ENCODE measurements around the gene CACNA2D3.
A peak's percentile ranks its signal among the peaks of the same experiment; 100 is the strongest.

Gene CACNA2D3

GRCh38 chr3:54830658-54831057, 708.3 kb downstream of the CACNA2D3 start:
- DNase-seq, result no peak

DNA sequence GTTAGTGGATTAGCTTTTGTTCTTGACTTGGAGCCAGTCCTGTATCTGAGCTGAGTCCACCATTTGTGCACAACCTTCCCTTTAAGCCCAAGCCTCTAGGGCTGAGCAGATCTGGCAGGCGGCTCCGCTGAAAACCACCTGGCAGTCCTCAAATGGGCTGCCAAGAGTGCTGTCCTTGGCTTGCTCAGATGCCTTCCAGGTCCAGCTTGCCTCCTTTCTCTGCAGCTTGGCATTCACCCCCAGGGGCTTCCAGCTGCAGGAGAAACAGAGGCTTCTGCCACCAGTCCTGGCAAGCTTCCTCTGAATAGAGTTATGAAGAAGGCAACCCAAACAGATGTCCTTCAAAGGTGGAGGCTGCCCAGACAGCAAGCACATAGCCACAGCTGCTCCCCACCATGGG, 708.8 kb downstream of the CACNA2D3 start:
- DNase-seq, result no peak

GRCh38 chr3:54832876-54833275, 710.5 kb downstream of the CACNA2D3 start:
- DNase-seq, result no peak

GRCh38 chr3:54835701-54836100, 713.3 kb downstream of the CACNA2D3 start:
- no peak for DNase-seq

DNA sequence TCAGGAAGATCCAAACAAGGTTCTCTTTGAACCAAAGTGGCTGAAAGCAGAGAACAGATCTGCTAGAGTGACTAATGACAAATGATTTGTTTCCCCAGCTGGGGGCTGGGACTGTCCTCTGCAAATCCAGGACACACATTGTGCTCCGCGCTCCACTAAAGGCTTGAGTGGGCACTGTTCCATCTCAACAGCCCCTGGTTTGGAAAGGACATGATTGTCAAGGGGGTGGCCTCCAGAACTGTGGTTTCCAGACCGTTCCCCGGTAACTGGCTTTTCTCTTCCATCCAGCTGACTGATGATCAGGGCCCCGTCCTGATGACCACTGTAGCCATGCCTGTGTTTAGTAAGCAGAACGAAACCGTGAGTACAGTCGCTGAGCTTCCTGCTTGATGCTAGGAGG, 714.5 kb downstream of the CACNA2D3 start:
- DNase-seq, result no peak

DNA sequence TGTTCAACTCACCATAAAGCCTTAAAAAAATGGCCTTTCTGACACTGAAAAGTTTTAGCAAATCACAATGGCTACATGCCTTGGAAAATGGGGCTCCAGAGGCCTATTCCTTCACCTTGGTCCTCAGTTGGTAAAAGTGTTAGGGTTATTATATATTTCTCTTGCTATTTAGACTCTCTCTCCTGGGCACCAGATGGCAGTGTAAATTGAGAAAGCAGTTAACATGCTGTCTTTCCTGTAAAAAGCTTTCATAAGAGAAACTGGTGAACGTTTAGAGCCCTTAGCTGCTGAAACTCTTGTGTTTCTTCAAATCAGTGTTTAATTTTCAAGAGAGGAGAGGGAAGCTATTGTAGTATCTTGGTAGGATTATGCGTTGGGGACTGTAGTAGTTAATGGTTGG, 715.6 kb downstream of the CACNA2D3 start:
- DNase-seq, result no peak

DNA sequence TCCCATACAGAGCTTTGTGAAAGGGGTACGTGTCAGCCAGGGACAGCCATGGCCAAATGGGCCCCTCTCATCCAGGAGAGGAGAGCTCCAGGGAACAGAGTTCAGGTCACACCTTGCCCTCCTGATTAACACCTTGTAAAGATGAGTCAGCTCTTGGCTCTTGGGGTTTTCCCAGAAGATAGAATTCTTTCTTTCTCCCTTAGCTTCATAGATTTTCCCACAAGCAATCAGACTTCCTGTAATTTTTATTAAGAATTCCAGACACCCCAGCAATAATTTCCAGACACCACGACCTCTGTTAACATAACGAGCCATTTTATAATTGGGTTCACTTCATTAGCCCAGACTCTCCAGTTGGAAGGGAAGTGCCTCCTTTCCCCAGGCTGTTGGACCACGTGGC, 719.1 kb downstream of the CACNA2D3 start:
- DNase-seq, result no peak

DNA sequence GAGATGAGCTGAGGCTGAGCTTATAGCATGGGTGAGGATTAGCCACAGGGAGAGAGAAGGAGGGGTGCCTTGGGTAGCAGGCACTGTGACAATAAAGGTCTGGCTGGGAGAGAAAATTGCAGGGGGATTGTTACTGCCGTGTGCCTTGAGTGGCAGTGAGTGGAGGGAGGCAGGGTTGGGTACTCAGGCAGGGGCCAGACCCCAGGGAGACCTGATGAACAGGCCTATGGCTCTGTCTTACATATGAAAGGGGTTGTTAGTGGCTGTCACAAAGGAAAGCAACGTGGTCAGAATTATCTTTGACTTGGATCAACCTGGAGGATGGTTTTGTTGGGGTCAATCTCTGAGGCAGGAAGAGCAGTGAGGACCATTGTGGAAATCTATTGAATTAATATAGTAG, 721.0 kb downstream of the CACNA2D3 start:
- no peak for DNase-seq

DNA sequence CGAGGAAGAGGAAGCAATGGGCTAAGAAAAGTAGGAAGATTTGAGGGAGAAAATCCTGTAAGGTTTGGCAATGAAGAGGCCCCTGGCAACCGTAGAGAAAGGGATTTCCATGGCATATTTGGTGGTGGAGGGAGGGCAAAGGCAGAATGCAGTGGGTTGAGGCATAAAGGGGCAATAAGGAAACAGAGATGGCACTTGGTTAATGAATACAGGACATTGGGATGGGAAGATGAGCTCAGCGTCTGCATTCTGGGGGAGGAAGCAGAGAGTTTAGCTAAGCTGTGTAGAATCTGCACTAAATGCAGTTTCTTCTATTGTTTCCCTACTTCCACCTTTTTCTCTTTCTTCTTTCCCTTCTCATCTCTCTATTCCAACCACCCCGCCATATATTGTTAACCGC, 721.9 kb downstream of the CACNA2D3 start:
- no peak for DNase-seq

GRCh38 chr3:54845011-54845410, 722.7 kb downstream of the CACNA2D3 start:
- DNase-seq, result no peak

- DNase-seq, result no peak
These were observed 723.2 kb downstream of the CACNA2D3 start for GRCh38 chr3:54845551-54845950.

- DNase-seq, result no peak
These were observed 723.8 kb downstream of the CACNA2D3 start for GRCh38 chr3:54846119-54846518.

GRCh38 chr3:54847361-54847760, 725.0 kb downstream of the CACNA2D3 start:
- no peak for DNase-seq

- DNase-seq, result no peak
These were observed 727.0 kb downstream of the CACNA2D3 start for GRCh38 chr3:54849360-54849759.

DNA sequence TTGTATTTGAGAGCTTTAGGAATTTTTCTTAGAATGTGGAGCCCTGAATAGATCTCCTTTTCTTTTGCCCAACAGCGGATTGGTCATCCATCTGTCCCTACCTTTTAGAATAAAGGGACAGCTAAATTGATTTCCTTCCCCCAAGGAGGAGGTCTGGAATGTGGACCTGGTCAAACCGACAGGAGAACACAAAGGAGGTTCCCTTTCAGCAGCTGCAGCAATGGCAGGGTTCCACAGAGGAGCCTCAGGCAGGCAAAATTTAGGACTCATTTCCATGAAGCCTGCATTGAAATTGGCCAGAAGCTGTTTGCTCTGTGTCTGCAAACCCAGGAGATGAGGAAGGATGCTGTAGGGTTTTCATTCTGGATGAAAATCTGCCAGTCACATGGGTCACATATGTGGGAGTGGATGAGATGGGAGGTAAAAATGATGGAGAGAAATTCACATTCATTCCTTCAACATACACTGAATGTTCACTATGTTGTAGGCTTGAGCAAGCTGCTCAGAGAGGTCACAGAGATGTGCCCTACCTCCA, 728.2 kb downstream of the CACNA2D3 start:
- no peak for DNase-seq

- peak; percentile 41 for DNase-seq
These were observed 731.4 kb downstream of the CACNA2D3 start for GRCh38 chr3:54853573-54854404.

- DNase-seq, result no peak
These were observed 733.9 kb downstream of the CACNA2D3 start for GRCh38 chr3:54856271-54856670.

DNA sequence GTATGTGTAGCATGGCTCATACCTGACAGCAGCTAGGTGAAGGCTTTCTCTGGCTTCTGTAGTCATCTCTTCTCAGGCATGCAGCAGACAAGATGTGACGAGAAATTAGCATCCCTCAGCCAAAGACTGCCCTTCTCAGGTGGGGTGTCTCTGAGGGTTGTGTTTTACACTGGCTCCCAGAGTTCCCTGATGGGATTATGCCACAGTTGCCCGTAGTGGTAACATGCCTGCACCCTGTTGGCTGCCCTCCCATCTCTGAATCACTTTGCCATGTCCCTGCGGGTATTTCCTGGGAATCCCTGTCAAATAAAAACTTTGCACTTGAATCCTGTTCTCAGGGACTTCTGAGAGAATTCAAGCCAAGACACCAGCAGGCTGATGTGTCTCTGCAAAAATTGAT, 735.0 kb downstream of the CACNA2D3 start:
- DNase-seq, result no peak

GRCh38 chr3:54858093-54858785, 735.9 kb downstream of the CACNA2D3 start:
- DNase-seq, result no peak

GRCh38 chr3:54859184-54859583, 736.8 kb downstream of the CACNA2D3 start:
- DNase-seq, result no peak

DNA sequence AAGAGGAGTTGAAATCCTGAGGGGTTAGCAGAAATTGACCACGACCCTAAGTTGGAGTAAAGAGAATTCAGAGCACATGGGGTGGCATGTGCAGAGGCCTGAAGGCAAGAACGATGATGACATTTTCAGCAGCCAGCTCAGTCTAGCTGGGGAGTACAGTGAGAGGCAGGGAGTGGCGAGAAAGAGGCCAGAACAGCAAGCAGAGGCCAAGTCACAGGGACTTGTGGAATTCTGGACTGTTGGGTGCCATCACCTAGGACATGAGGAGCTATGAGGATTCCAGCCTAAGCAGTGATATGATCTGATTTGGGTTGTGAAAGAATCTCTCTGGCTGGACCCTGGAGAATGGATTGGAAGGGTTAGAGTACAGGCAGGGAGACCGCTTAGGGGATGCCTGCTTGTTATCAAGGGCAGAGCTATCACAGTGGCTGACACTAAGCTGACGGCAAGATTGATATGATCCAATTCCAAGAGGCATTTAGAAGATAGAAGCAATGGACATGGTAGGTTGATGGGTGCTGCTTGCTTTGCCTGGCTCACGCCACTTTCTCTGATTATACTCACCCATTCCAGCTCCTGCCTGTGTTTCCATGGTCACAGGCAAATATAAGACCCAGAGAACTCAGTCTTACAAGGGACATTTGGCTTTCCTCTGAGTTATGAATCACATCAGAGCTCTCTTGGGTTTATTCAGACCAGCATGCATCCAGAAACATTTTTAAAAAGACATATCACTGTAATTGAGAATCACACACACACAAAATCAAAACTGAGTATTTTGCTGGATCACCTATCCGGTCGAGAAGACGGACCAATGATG, 739.1 kb downstream of the CACNA2D3 start:
- no peak for DNase-seq

DNA sequence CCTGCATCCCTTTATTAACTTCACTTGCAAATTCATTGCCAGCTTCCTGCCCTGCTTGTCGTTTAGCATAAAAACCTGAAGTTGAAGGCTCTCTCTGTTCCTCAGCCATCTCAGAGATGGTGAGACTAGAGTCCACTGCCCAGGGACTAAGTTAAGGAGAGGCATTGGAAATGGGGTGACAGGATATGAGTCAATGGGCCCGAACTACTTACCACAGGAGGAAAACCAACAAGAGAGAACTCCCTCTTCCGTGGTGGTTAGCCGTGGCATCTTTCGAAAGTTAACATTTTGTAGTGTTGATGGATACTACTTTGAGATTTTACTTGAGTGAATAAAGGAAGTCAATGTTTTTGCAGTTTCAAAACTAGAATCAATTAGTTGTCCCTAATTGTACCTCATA, 740.2 kb downstream of the CACNA2D3 start:
- DNase-seq, result no peak

DNA sequence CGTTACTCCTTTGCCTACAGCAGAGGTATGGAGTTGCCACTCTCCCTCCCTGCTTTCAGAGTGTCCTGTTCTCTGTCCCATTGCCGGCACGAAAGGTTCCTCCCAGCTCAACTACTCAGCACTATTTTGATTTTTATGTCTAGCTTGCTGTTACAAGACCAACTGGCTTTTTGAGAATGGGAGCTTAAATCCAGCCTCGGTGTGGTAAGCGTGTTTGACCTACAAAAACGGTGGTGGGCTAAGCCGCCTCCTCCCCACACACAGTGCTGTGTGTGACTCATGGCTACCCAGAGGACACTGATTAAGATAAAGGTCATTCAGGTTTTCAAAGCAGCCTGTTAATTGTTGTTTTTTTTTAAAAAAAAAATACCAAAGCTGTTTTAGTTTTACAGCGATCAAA, 741.0 kb downstream of the CACNA2D3 start:
- no peak for DNase-seq

All from activated CD4-positive, CD25-positive, alpha-beta regulatory T cell treated with anti-CD3 and anti-CD28 coated beads, Interleukin-2, amount 50 U/mL, for 72 hours (primary cell).